Measurements from ENCODE around the gene YBX3. TPM values are rescaled to one million over a fixed set of nuclear protein-coding genes. Genes with fewer than 3 reads are reported as not detected.

The YBX3 gene
- total RNA-seq, 1 donor from 2014 or later = 371 TPM

GRCh38 chr12:10690906-10691305 is 32.2 kb downstream of the YBX3 start:
- intact Hi-C loops (cut with DNase I) = no loop called here
- DNase-seq (ENCODE audit: low spot score) (no peak), ATAC-seq (no peak)

DNA sequence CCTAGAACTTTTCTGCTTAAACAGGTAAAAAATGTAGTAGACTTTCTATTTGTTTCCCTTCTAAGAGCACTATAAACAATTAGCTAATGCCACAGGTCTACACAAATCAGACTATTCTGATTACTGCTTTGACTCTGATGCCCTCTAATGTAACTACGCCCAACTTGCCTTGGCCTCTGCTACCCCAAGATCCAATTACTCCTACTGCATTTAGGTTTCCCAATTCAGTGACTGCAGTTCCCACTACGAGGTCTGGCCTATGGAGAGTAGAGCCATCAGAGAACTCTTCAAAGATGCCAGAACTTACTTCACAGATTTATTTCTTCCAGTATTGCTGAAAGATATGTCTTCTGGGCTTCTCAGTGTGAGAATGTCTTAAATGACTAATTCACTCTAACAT is 34.0 kb downstream of the YBX3 start:
- ATAC-seq (no peak), DNase-seq (ENCODE audit: low spot score) (no peak)
- intact Hi-C loops (cut with DNase I) = no loop called here

DNA sequence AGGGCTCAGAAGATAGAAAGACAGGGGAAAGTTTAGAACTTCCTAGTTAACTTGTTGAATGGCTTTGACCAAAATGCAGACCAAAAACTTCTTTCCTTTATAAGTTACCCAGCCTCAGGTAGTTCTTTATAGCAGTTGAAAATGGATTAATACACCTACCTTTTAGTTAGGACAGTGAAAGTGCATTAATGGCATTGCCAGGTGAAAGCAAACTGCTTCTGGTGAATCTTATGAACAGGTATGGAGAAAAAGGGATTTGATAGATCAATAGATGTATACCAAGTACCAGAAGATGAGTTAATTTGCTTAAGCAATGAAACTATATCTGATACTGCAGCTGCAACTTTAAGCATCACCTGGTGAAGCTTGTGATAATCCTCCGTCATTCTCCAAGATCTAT is 35.1 kb downstream of the YBX3 start:
- no peak for ATAC-seq
- intact Hi-C loops (cut with DNase I) = no loop called here
- no peak for DNase-seq (ENCODE audit: low spot score)

GRCh38 chr12:10673659-10674384 is 49.3 kb downstream of the YBX3 start, which contains the start of gene STYK1:
Gene STYK1 (minus strand): TSS chr12:10674052. CDS start chr12:10634618, 39,434 bp downstream.
- intact Hi-C loops (cut with DNase I) = no loop called here
- peak; percentile 62 for DNase-seq (ENCODE audit: low spot score)
- ATAC-seq = peak; percentile 58

GRCh38 chr12:10672231-10672868 is 50.8 kb downstream of the YBX3 start:
- no peak for ATAC-seq
- intact Hi-C loops (cut with DNase I) = no loop called here
- no peak for DNase-seq (ENCODE audit: low spot score)

GRCh38 chr12:10669533-10669932 is 53.6 kb downstream of the YBX3 start:
- ATAC-seq (no peak), DNase-seq (ENCODE audit: low spot score) (no peak)
- intact Hi-C loops (cut with DNase I) = no loop called here

GRCh38 chr12:10668526-10668925 is 54.6 kb downstream of the YBX3 start:
- DNase-seq (ENCODE audit: low spot score) (no peak), ATAC-seq (no peak)
- intact Hi-C loops (cut with DNase I) = no loop called here

DNA sequence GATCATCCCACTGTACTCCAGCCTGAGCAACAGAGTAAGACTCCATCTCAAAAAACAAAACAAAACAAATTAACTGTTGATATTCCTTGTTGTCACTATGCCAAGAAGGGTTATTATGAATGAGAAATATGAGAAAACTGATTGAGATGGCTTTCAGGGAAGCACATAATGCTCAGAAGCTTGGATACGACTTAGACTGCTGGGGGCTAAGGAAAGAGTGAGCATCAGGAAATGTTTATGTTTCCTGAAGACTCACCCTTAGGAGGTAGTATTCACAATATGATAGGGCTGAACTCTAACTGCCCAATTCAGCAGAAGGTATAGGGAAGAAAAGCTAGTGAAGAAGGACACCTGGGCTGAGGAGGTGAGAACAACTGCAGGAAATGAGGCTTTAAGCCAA is 55.5 kb downstream of the YBX3 start:
- ATAC-seq = no peak
- intact Hi-C loops (cut with DNase I) = no loop called here
- DNase-seq (ENCODE audit: low spot score) = no peak

GRCh38 chr12:10664499-10664898 is 58.6 kb downstream of the YBX3 start:
- intact Hi-C loops (cut with DNase I) = no loop called here
- no peak for DNase-seq (ENCODE audit: low spot score)
- ATAC-seq = no peak

DNA sequence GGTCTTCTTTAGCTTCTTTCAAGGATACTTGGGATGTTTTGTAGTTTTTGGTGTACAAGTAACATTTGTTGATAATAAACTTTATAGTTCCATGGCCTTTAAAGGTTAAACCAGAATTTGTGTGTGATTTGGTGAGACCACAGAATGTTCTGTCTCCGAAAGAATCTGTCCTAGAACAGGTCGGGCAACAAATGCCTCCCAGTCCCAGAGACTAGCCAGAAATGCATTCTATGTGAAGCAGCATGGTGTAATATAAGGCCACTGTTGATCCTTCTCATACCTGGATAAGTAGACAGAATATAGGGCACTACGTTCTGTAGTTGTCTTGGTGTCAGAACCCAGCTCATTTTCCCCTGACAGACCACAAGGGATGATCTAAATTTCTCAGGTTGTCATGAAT is 59.3 kb downstream of the YBX3 start:
- ATAC-seq = no peak
- DNase-seq (ENCODE audit: low spot score) = no peak
- intact Hi-C loops (cut with DNase I) = no loop called here

- ATAC-seq (no peak), DNase-seq (ENCODE audit: low spot score) (no peak)
- intact Hi-C loops (cut with DNase I) = no loop called here
These were observed 61.8 kb downstream of the YBX3 start for GRCh38 chr12:10661338-10661737.

DNA sequence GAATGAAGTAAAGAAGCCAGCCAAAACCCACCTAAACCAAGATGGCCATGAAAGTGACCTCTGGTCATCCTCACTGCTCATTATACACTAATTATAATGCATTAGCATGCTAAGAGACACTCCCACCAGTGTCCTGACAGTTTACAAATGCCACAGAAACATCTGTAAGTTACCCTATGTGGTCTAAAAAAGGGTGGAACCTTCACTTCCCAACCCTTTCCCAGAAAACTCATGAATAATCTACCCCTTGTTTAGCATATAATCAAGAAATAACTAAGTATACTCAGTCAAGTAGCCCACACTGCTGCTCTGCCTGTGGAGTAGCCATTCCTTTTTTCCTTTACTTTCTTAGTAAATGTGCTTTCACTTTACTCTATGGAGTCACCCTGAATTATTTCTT is 69.1 kb downstream of the YBX3 start:
- no peak for ATAC-seq
- intact Hi-C loops (cut with DNase I) = no loop called here
- DNase-seq (ENCODE audit: low spot score) = no peak

- ATAC-seq (no peak), DNase-seq (ENCODE audit: low spot score) (no peak)
- intact Hi-C loops (cut with DNase I) = no loop called here
These were observed 70.9 kb downstream of the YBX3 start for GRCh38 chr12:10652192-10652591.

Other genes with a start within 250 kb of the YBX3 start
- 0.62 TPM for gene EIF2S3B, start 217.4 kb downstream of the YBX3 start, total RNA-seq
- 20.6 TPM for gene MAGOHB, start 109.7 kb downstream of the YBX3 start, total RNA-seq
- gene STYK1, start 49.3 kb downstream of the YBX3 start, total RNA-seq = 0.85 TPM
- gene TAS2R7, start 79.3 kb upstream of the YBX3 start, total RNA-seq = not detected
- 0.27 TPM for gene TAS2R8, start 84.0 kb upstream of the YBX3 start, total RNA-seq
- gene TAS2R9, start 86.8 kb upstream of the YBX3 start, total RNA-seq = not detected
- gene TAS2R10, start 103.0 kb upstream of the YBX3 start, total RNA-seq = 1.7 TPM
- gene PRR4, start 126.2 kb upstream of the YBX3 start, total RNA-seq = 9.2 TPM
- 36.1 TPM for gene PRH1, start 160.9 kb upstream of the YBX3 start, total RNA-seq
- 5.0 TPM for gene TAS2R13, start 186.2 kb upstream of the YBX3 start, total RNA-seq
- gene PRH2, start 205.9 kb upstream of the YBX3 start, total RNA-seq = not detected
- 7.0 TPM for gene TAS2R14, start 215.9 kb upstream of the YBX3 start, total RNA-seq

All from sciatic nerve (tissue), 2 donors.